ENCODE data around the gene DNM1L.

The DNM1L gene

DNA sequence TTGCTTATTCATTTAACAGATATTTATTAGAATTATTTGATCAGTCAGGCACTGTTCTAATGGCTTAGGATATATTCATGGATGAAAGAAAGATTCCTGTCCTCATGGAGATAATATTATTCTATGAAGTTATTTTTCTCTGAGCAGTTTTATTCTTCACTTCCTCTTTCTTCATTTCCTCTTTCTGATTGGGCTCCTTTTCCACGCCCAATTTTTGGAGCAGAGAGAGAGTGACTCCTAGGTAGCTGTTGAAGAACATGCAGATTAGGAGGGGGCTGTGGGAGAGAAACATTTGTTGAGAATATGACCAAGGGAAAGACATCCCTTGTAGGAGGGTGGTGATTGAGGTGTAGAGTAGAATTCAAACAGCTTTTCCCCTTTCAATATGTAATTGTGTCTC is 82.6 kb downstream of the DNM1L start:
- no peak for DNase-seq

DNA sequence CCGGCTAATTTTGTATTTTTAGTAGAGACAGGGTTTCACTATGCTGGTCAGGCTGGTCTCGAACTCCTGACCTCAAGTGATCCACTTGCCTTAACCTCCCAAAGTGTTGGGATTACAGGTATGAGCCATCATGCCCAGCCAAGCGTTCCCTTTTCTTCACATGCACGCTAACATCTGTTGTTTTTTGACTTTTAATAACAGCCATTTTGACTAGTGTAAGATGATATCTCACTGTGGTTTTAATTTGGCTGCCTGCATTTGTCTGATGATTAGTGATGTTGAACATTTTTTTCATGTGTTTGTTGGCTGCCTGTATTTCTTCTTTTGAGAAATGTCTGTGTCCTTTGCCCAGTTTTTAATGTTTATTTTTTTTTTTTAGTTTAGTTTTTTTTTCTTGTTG is 86.8 kb downstream of the DNM1L start:
- no peak for DNase-seq

DNA sequence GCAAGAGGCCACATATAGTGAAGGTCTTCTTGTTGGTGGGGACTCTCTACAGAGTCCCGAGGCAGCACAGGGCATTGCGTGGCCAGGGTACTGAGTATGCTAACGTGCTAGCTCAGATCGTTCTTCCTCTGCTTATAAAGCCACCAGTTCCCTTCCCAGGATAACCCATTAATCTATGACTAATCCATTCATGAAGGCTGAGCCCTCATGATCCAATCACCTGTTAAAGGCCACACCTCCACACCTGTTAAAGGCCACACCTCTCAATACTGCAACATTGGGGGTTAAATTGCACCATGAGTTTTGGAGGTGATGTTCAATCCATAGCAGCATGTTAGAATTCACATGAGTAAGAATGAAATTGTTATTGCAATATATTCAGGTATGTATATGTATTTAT is 89.4 kb downstream of the DNM1L start:
- no peak for DNase-seq

DNA sequence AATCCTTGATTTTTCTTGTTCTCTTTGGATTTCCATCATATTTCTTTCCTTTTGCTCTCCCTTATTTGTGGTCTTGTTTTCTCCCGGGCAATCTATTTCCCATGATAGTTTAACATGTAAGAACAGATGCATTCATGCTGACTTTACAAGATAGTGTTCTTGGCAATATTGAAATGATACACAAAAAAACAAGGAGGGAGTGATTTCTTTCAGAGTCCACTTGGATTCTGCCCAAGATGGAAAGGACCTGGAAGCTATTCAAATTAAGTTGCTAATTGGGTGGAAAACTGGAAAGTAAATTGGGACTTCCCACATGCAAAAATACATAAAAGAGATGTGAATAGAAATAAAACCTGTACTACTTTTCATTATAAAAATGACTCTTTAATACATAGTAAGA is 91.0 kb downstream of the DNM1L start:
- no peak for DNase-seq

DNA sequence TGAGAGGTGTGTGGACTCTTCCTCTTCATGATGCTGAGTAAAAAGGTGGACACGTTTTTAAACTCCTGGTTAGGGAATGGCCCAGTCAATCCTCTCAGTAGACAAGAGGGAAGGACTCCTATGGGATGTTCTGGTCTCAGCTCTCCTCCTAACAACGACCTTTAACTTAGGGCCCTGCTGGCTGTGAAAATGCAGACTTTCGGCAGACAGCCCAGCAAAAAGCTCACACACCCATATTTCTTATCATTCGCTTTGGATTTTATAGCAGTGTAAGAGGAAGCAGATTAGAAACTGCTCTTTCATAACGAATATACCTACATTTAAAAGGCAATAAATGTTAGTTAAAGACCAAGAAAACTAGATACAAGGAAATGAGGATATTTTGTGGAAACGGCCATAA is 94.6 kb downstream of the DNM1L start:
- no peak for DNase-seq

DNA sequence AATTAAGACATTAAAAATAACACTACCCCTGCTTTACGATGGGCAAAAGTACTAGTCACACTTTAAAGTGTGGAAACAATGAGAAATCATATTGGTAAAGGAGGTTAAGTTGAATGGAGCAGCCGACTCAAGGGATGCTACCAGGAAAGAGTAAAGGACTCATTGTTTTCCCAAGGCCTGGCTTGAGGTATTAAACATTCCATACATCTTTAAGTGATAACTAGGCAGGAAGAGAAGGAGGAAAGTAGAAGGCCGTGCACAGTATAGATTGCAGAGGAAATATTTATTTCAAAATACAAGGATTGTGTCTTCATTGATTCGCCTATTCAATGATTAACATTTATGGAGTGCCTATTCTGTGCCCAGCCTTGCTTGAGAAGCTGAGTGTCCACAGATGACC is 97.2 kb downstream of the DNM1L start:
- no peak for DNase-seq

DNA sequence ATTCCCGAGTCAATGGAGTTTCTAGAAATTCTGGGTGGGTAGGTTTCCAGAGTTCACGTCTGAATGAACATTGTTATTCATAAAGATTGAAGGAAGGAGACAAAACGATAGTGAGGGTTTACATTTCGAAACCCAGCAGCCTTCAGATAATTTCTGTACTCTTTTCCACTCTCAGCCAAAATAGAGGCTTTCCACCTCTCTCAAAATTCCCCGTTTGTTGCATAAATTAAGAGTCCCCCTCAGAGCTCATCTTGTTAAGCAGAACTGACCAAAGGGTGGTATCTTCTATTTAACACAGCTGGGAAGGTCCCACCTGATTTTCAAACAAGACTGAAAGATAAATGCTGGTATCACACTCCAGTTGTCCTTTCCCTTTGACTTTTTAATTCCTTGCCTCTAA is 98.1 kb downstream of the DNM1L start:
- no peak for DNase-seq

DNA sequence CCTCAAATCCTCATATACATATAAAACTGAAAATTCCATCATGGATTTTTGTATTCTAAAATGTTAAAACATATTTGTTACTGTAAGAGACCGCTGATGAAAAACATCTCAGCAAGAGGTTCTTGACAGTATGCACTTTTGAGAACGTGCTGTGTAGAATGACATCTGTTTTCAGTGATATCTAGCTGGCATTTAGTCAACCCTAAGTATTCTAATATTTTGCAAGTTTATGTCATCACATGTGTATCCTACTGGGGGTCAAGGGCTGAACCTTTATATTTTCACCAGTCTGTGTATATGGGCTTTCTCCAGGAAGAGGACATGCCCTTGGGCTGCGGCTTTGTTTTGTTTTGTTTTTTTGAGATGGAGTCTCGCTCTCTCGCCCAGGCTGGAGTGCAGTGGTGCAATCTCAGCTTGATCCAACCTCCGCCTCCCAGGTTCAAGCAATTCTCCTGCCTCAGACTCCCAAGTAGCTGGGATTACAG is 98.6 kb downstream of the DNM1L start:
- no peak for DNase-seq

DNA sequence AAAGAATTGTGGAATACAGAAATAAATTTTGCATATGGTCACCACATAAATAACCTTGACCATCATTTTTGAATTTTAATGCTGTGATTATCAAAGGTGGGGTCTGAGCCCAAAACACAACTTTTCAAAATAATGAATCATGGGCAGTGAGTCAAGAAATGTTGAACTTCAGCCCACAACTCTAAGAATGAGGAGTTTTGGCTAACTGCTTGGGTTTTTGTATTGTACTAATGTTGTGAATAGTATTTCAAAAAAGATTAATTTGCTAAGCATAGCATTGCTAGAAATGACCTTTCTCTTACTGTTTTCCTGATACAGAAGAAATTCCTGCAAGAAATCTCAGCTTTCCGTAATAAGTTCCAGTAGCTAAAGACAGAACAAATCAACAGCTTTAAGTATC is 101.0 kb downstream of the DNM1L start:
- no peak for DNase-seq

DNA sequence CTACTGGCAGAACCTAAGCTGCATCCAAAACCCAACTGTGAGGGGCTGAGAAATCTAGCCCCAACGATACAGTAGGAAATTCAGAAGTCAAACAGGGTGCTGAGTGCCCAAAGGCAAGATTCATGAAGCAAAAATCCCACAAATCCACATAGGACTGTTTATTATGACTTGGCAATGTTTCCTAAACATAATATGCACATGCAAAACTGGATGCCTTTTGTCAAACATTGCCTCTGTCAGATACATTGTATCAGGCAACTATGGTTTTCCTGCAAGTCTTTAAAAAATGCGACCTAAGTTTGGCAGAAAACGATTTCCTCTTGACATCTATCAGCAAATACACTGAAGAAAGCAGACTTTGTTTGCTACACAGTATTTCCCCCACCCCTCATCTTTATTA is 103.9 kb downstream of the DNM1L start:
- no peak for DNase-seq

DNA sequence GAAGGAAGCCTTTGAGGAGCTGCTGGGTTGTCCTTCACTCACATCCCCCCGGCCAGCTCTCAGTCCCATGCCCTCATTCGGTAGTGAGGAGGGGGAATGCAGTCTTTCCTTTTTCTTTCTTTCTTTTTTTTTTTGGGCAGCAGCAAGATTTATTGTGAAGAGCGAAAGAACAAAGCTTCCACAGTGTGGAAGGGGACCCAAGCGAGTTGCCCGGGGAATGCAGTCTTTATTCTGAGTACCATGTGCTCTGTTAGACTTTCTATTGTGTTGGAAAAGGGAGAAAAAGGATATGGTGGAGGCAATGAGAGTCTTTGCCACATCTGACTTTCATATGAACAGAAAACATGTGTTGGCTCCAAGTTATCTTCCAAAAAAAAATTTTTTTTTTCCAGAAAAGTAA is 106.5 kb downstream of the DNM1L start:
- no peak for DNase-seq

DNA sequence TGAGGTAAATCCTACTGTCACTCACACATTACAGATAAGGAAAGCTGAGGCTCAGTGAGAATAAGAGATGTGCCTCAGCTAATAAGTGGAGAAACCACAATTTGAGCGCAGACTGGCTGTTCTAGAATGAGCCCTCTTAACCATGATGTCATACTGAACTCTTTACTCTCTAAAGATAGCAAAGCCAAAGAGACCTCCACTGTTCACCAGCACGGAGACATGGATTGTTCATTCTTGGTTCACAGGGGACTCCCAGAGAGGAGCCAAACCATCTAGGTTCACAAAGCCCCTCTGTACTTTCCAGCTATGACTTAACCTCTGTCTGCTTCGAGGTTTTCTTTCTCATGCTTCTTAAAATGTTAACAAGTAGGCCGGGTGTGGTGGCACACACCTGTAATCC is 109.3 kb downstream of the DNM1L start:
- no peak for DNase-seq

DNA sequence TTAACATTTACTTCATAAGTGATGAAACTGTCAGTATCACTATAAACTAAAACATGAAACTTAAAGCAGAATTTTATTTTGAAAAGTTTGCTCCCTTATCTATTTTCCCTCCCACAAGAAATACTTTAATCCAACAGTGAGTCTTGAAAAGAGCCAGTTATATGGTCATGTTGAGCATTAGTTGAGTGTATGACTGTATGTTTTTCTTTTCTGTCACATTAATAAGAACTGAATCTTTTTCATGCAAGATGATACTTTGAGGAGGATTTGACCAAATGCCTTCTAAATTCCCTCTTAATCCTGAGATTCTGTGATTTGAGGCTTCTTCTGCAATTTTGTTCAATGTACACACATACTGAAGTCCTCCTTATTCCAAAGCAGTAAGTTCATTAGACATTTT is 110.3 kb downstream of the DNM1L start:
- DNase-seq, result no peak

DNA sequence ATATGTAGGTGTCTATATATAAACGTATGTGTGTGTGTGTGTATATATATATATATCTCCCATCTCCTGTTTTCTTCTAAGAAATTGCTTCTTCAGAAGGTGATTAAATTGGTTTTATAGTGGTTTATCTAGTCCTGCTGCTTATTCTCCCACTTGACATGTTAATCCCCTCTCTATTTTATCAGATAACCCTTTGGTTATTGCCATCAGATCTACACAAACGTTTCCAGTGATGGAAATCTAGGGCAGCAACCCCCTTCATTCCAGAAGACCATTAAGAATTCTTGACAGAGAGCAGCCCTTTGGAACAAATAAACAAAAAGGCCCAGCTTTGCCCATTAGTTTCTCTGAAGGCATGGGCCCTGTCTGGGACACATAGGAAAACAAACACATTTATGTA is 110.8 kb downstream of the DNM1L start:
- DNase-seq, result no peak

DNA sequence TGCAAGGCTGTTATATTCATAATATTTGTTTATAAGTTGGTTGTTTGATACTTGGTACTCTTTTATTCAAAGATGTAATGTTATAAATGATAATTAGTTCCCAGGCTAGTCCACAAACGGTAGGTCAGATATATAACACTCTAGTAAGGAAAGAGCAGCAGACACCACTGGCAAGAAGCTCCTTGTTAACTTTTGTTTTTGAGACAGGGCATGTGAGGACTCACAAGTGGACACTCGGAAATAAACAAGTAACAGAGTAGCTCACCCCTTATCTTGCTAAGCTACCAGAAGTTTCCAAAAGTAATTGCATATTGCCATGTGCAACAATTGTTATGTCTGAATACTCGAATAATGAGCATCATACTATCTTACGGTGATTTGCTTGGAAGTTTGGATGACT is 115.2 kb downstream of the DNM1L start:
- no peak for DNase-seq
